AG09309 (cell line): ENCODE data around the gene GYS1.
"Not testable (repeated sequence)": the region's sequence is repeated elsewhere in the genome, so short reads cannot be mapped to it uniquely, and the experiment has no call there.

Experiments used
- DNase-seq: peaks from one replicate; pipeline ENCODE4 v3.0.0-alpha.2; 2010; ENCODE audit warnings: low read depth
- H3K4me3 ChIP-seq: 2 replicates; pipeline ENCODE4 v1.5.1; 2011; ENCODE audit warnings: mild to moderate bottlenecking, low read depth, low read length, moderate library complexity; ENCODE audit not compliant: control insufficient read depth
- TF ChIP-seq, protein P1 (sequence below): IDR thresholded peaks from 2 replicates; pipeline ENCODE4 v1.5.1; 2011; ENCODE audit warnings: mild to moderate bottlenecking, low read depth, low read length, inconsistent platforms; ENCODE audit not compliant: insufficient read depth, control insufficient read depth; ENCODE audit errors: missing control alignments

The GYS1 gene

GRCh38 chr19:48993175-48994034, at the start of gene GYS1, which contains the start of gene RUVBL2:
Gene GYS1, minus strand, starts transcription at chr19:48993309. Its CDS starts 197 bp downstream, at chr19:48993112.
Gene RUVBL2, plus strand, starts transcription at chr19:48993887. Its CDS starts 25 bp downstream, at chr19:48993912.
- peak within 1 kb of the TSS; percentile 88 for H3K4me3 ChIP-seq
- DNase-seq = peak; percentile 99
- TF ChIP-seq, protein P1, sequence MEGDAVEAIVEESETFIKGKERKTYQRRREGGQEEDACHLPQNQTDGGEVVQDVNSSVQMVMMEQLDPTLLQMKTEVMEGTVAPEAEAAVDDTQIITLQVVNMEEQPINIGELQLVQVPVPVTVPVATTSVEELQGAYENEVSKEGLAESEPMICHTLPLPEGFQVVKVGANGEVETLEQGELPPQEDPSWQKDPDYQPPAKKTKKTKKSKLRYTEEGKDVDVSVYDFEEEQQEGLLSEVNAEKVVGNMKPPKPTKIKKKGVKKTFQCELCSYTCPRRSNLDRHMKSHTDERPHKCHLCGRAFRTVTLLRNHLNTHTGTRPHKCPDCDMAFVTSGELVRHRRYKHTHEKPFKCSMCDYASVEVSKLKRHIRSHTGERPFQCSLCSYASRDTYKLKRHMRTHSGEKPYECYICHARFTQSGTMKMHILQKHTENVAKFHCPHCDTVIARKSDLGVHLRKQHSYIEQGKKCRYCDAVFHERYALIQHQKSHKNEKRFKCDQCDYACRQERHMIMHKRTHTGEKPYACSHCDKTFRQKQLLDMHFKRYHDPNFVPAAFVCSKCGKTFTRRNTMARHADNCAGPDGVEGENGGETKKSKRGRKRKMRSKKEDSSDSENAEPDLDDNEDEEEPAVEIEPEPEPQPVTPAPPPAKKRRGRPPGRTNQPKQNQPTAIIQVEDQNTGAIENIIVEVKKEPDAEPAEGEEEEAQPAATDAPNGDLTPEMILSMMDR = peak; percentile 92

DNA sequence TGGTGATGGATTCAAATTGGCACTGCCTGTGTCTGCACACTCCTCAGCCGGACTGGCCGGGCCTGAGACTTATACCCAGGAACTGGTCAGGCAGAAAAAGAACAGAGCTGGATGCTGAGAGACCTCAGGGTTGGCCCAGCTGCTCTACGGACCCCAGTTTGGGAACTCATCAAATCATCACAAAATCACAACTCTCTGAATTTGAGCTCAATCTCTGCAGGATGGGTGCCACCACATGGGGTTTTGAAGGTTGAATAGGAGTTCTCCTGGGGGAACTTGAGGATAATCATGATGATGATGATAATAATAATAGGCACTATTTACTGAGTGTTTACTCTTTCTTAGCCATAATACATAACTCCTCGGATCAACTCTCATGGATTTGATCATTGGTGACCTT, 49.6 kb upstream of the GYS1 start:
- DNase-seq, H3K4me3 ChIP-seq: not testable (repeated sequence)

DNA sequence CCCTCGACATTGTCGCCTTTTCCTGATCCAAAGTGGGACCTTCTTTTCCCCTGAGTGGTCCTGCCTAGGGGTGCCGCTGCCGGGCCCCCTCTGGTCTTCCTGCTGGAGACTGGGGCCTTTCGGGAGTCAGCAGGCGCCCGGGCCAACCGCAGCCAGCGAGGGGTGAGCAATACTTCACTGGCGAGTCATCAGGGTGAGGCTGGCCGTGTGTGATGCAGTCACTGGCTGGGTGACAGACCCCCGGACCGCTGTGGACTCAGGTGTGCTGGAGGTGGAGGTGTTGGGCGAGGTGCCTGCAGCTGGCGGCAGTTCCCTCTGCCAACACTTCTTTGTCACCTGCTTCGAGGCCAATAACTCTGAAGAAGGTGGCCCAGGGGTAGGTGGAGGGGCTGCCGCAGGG, 49.1 kb upstream of the GYS1 start:
- no peak for DNase-seq
- no peak overlapping the region for H3K4me3 ChIP-seq
- TF ChIP-seq, protein P1 = no peak

DNA sequence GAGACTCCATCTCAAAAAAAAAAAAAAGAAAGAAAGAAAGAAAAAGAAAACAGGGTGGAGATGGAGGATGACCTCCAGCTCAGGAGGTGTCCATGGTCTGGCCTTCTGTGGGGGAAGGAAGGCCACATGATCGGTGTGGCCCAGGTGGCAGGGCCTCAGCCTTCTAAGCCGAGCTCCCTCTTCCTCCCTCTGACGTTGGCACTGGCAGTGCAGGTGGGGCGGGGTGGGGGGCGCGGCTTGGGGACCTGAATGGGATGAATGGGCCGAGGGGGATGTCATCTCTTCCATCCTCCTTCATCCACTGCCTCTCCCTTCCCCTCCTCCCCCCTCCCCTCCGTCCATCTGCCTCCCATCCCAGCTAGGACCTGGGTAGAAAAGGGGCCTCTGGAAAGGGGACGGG, 46.6 kb upstream of the GYS1 start:
- DNase-seq, H3K4me3 ChIP-seq: not testable (repeated sequence)

GRCh38 chr19:49038557-49039276, 45.6 kb upstream of the GYS1 start:
- not testable (repeated sequence) for H3K4me3 ChIP-seq, DNase-seq

GRCh38 chr19:49038111-49038510, 45.0 kb upstream of the GYS1 start:
- H3K4me3 ChIP-seq, DNase-seq: not testable (repeated sequence)

GRCh38 chr19:49036815-49037214, 43.7 kb upstream of the GYS1 start, which contains the start of gene CGB1:
Gene CGB1, minus strand, starts transcription at chr19:49036895. Its CDS starts 184 bp downstream, at chr19:49036711.
- TF ChIP-seq, protein P1 = peak; percentile 33
- H3K4me3 ChIP-seq, DNase-seq: not testable (repeated sequence)

DNA sequence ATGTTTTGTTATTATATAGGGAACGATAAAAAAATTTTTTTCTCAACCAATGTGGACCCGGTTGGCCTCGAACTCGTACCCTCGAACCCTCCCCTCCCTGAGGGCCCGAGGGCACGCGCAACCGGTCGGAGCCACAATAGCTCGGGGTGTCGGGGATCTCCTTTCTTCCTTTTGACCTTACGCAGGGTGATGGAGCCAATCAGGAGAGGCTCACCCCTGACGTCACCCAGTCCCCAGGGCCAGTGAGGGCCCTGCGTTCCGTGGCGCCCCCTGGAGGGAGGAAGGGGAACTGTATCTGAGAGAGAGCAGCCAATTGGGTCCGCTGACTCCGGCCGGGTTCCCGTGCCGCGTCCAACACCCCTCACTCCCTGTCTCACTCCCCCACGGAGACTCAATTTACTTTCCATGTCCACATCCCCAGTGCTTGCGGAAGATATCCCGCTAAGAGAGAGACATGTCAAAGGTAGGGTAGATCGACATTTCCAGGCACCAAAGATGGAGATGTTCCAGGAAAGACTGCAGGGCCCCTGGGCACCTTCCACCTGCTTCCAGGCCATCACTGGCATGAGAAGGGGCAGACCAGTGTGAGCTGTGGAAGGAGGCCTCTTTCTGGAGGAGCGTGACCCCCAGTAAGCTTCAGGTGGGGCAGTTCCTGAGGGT, 38.7 kb upstream of the GYS1 start, which contains the start of gene CGB2:
Gene CGB2, plus strand, starts transcription at position 249 of the 660 bp plus-strand sequence. Its CDS starts 206 bp downstream, at position 455.
- DNase-seq, H3K4me3 ChIP-seq: not testable (repeated sequence)
- TF ChIP-seq, protein P1 = peak; percentile 21

DNA sequence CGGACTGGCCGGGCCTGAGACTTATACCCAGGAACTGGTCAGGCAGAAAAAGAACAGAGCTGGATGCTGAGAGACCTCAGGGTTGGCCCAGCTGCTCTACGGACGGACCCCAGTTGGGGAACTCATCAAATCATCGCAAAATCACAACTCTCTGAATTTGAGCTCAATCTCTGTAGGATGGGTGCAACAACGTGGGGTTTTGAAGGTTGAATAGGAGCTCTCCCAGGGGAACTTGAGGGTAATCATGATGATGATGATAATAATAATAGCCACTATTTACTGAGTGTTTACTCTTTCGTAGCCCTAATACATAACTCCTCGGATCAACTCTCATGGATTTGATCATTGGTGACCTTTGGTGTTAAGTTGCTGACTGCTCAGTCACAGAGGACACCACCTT, 37.2 kb upstream of the GYS1 start:
- not testable (repeated sequence) for H3K4me3 ChIP-seq, DNase-seq

DNA sequence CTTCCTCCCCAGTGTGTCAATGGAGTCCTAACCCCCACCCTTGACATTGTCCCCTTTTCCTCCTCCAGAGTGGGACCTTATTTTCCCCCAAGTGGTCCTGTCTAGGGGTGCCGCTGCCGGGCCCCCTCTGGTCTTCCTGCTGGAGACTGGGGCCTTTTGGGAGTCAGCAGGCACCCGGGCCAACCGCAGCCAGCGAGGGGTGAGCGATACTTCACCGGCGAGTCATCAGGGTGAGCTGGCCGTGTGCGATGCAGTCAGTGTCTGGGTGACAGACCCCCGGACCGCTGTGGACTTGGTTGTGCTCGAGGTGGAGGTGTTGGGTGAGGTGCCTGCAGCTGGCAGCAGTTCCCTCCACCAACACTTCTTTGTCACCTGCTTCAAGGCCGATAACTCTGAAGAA, 36.6 kb upstream of the GYS1 start:
- not testable (repeated sequence) for DNase-seq, H3K4me3 ChIP-seq

DNA sequence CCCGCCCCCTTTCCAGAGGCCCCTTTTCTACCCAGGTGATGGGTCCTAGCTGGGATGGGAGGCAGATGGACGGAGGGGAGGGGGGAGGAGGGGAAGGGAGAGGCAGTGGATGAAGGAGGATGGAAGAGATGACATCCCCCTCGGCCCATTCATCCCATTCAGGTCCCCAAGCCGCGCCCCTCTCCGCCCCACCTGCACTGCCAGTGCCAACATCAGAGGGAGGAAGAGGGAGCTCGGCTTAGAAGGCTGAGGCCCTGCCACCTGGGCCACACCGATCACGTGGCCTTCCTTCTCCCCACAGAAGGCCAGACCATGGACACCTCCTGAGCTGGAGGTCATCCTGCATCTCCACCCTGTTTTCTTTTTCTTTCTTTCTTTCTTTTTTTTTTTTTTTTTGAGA, 35.6 kb upstream of the GYS1 start:
- not testable (repeated sequence) for H3K4me3 ChIP-seq, DNase-seq

GRCh38 chr19:49025599-49025998, 32.5 kb upstream of the GYS1 start:
- not testable (repeated sequence) for DNase-seq, H3K4me3 ChIP-seq
